Measurements from ENCODE around the gene PURA. TPM values are rescaled to one million over a fixed set of nuclear protein-coding genes. Genes with fewer than 3 reads are reported as not detected.
A peak's percentile ranks its signal among the peaks of the same experiment; 100 is the strongest.

PURA gene
- total and polyA plus RNA-seq, 8 donors: 8.3 to 25.0 (median 10.4) TPM

DNA sequence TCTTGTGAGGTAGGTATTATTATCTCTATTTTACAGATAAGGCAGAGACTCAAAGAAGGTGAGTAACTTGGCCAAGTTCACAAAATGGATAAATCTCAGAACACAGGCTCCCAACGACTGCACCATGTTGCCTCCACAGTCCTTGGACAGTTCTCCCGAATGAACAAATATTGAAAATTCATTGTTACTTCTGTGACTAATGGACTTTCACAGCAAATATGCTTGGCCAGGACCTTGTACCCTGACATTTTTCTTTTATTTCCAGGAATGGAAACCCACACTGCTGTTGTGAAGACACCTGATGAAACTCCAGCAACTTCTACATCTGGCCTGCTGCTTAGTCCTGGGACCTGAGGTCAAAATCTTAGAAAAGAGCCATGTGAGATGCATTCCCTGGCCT, 58.6 kb downstream of the PURA start:
- Histone ChIP-seq H3K27ac (no peak overlapping the region), H3K4me3 (no peak overlapping the region), H3K4me1 (peaks cover 13 to 24% of the 10 kb centered on the region in 2 donors), H3K9me3 (no peaks in the 10 kb centered on the region), H3K27me3 (no peaks in the 10 kb centered on the region), H3K36me3 (no peaks in the 10 kb centered on the region)
- DNase-seq (no peak), ATAC-seq (no peak)
- TF ChIP-seq, protein P1, sequence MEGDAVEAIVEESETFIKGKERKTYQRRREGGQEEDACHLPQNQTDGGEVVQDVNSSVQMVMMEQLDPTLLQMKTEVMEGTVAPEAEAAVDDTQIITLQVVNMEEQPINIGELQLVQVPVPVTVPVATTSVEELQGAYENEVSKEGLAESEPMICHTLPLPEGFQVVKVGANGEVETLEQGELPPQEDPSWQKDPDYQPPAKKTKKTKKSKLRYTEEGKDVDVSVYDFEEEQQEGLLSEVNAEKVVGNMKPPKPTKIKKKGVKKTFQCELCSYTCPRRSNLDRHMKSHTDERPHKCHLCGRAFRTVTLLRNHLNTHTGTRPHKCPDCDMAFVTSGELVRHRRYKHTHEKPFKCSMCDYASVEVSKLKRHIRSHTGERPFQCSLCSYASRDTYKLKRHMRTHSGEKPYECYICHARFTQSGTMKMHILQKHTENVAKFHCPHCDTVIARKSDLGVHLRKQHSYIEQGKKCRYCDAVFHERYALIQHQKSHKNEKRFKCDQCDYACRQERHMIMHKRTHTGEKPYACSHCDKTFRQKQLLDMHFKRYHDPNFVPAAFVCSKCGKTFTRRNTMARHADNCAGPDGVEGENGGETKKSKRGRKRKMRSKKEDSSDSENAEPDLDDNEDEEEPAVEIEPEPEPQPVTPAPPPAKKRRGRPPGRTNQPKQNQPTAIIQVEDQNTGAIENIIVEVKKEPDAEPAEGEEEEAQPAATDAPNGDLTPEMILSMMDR (IDR thresholded peaks at IDR 0.05): no peak
- intact Hi-C loops (cut with DNase I): no loop called here

DNA sequence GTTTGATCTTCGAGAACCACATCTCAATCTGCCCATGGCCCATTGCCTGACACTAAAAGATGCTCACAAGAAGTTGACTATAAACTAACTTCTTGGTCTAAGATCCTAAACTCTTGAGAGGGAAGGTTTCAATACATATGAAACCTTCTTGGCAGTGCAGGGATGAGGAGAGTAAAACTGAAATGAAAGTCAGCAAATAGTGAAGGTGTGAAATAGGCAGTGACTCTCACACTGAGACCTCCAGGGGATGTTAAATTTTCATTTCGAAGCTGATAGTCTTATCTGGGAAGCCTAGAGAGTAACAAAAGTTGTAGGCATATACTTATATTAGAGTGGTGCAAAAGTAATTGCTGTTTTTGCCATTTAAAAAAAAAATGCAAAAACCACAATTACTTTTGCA, 60.1 kb downstream of the PURA start:
- Histone ChIP-seq H3K36me3 (no peaks in the 10 kb centered on the region), H3K27ac (peak overlapping the region in 1 of 2 donors; percentile 98), H3K4me1 (peaks cover 19 to 39% of the 10 kb centered on the region in 2 donors), H3K27me3 (no peaks in the 10 kb centered on the region), H3K9me3 (no peaks in the 10 kb centered on the region), H3K4me3 (no peak overlapping the region)
- DNase-seq (no peak), ATAC-seq (no peak)
- TF ChIP-seq, protein P1 (IDR thresholded peaks at IDR 0.05): no peak
- intact Hi-C loops (cut with DNase I): no loop called here

DNA sequence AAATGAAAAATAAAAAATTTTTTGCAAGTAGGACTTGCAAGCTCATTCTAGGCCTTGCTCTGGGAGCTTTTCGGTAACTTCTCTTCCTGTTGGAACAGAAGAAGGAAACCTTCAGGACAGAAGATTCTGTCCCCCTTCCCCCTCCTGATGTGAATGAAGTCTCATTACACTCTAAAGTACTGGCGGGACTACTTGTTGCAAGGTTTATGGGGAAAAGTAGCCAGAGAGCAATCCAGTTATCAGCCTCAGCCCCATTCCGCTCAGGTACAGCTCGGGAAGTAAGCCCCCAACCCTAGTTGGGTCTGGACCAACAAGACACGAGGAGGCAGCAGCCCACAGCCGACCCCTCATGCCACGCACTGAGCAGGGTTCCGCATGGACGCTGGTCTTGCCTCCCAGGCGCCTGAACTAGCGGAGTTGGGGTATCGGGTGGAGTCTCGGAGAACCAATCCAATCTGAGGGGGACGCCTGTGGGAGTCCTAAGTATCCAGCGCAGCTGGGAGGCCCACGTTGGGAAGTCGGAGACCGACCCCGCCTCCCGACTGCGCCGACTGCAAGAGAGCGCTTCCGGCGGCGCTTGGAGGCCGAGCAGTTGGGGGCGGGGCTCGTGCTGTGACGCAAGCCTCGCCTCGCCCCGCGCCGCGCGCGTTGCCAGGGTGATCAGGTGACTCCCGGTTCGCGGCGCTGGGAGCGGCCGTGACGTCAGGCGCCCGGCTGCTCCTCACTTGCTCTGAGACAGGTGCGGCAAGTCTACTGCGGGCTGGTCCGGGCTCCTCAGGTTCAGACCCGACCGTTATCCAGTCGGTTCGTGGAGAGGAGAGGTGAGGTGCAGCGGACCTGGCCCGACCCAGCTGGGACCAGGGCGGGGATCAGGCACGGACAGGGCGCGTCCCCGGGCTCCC, 60.8 kb downstream of the PURA start, which contains the start of gene CYSTM1:
Gene CYSTM1, plus strand, starts transcription at position 724 of the 902 bp plus-strand sequence. CDS start 19,278 bp downstream, outside the sequence.
- intact Hi-C loops (cut with DNase I): no loop called here
- H3K36me3 ChIP-seq: no peaks in the 10 kb centered on the region
- H3K27me3 ChIP-seq: no peaks in the 10 kb centered on the region
- no peaks in the 10 kb centered on the region for H3K9me3 ChIP-seq
- peak; percentile 90 for ATAC-seq
- H3K4me3 ChIP-seq: peak within 1 kb of the TSS; percentile 68 to 90
- peak within 1 kb of the TSS; percentile 98 for H3K27ac ChIP-seq
- peak; percentile 94 to 99 (median 98) for DNase-seq
- TF ChIP-seq, protein P1 (IDR thresholded peaks at IDR 0.05): no peak
- peaks cover 19 to 41% of the 10 kb centered on the region in 2 donors for H3K4me1 ChIP-seq

Other genes starting within 250 kb of the PURA start
- under 1 TPM; 0.68 to 0.85 TPM for gene NRG2, start 70.8 kb upstream of the PURA start, total RNA-seq
- gene NRG2, start 70.8 kb upstream of the PURA start, polyA plus RNA-seq (ENCODE audit: insufficient read length in 6 of 6): 10 to 100 TPM in 1 of 6 donors, 1 to 10 TPM in 5; 7.0 to 10.6 (median 7.7) TPM
- gene IGIP, start 11.8 kb downstream of the PURA start, total RNA-seq: 10 to 100 TPM; 11.6 to 13.7 TPM
- gene IGIP, start 11.8 kb downstream of the PURA start, polyA plus RNA-seq (ENCODE audit: insufficient read length in 6 of 6): 1 to 10 TPM; 4.2 to 6.6 (median 5.8) TPM
- gene CYSTM1, start 61.1 kb downstream of the PURA start, total RNA-seq: 10 to 100 TPM; 85.2 to 90.4 TPM
- 10 to 100 TPM; 28.4 to 36.6 (median 32.9) TPM for gene CYSTM1, start 61.1 kb downstream of the PURA start, polyA plus RNA-seq (ENCODE audit: insufficient read length in 6 of 6)
- 10 to 100 TPM; 45.7 to 55.5 TPM for gene PFDN1, start 189.0 kb downstream of the PURA start, total RNA-seq
- gene PFDN1, start 189.0 kb downstream of the PURA start, polyA plus RNA-seq (ENCODE audit: insufficient read length in 6 of 6): 10 to 100 TPM; 85.3 to 98.9 (median 91.6) TPM
- 10 to 100 TPM; 18.1 to 33.8 TPM for gene HBEGF, start 232.5 kb downstream of the PURA start, total RNA-seq
- 10 to 100 TPM in 2 of 6 donors, 1 to 10 TPM in 4; 5.4 to 12.7 (median 7.6) TPM for gene HBEGF, start 232.5 kb downstream of the PURA start, polyA plus RNA-seq (ENCODE audit: insufficient read length in 6 of 6)
- gene SLC4A9, start 246.1 kb downstream of the PURA start, total RNA-seq: not detected
- gene SLC4A9, start 246.1 kb downstream of the PURA start, polyA plus RNA-seq (ENCODE audit: insufficient read length in 6 of 6): under 1 TPM in 4 of 6 donors, not detected in 2; 0.09 to 0.44 (median 0.11) TPM